SK-N-SH (cell line): ENCODE results near the gene PUDP. TPM values are rescaled to one million over a fixed set of nuclear protein-coding genes. Genes with fewer than 3 reads are reported as not detected.

Experiments
- CTCF ChIA-PET: fragments of 300-600, 350-600 bp; formaldehyde crosslinking; extraction: SDS; loops from one replicate; lab custom pipeline; 2021; lab: Yijun Ruan, JAX
- POLR2A ChIA-PET: fragments of 350-600 bp; sonication (Branson Sonifier 250); formaldehyde crosslinking; extraction: SDS; loops from one replicate; lab custom pipeline; 2020; ENCODE audit warnings: antibody characterized with exemption, inconsistent platforms; lab: Yijun Ruan, JAX
- DNase-seq: peaks from one replicate; pipeline ENCODE4 v3.0.0; 2012
- H2AFZ ChIP-seq: fragments of 200-600 bp; sonication (generic); 2 replicates; pipeline ENCODE4 v1.8.1; 2016; ENCODE audit warnings: antibody characterized with exemption, mild to moderate bottlenecking, low read depth
- H3F3A ChIP-seq: fragments of 200-600 bp; sonication (generic); replicated peaks from 2 replicates; pipeline ENCODE3; 2016; ENCODE audit warnings: antibody characterized with exemption, mild to moderate bottlenecking; ENCODE audit not compliant: insufficient read depth
- H3K27ac ChIP-seq, 2 experiments: fragments of 200-500 bp in 1 of 2; fragments of 200-600 bp in 1 of 2; sonication (Bioruptor generic) in 1 of 2; sonication (generic), shearing (Covaris generic) in 1 of 2; 2 replicates each; pipeline versions ENCODE4 v1.5.1 to v1.6.1; 2014 to 2016; ENCODE audit warnings: low read depth in 2 of 2, inconsistent platforms in 1 of 2, low read length in 1 of 2, mild to moderate bottlenecking in 1 of 2, mixed read lengths in 1 of 2
- H3K27me3 ChIP-seq: fragments of 200-600 bp; sonication (generic), shearing (Covaris generic); 2 replicates; pipeline ENCODE4 v1.6.1; 2016; ENCODE audit warnings: mixed run types; ENCODE audit not compliant: insufficient read depth
- H3K36me3 ChIP-seq, 2 experiments: fragments of 200-500 bp in 1 of 2; fragments of 200-600 bp in 1 of 2; sonication (Bioruptor generic) in 1 of 2; sonication (generic) in 1 of 2; replicated peaks in 1 of 2; 2 replicates each; pipeline versions ENCODE3 to v1.5.1; 2014 to 2016; ENCODE audit warnings: low read length in 1 of 2, mild to moderate bottlenecking in 1 of 2; ENCODE audit not compliant: insufficient read depth in 2 of 2, control insufficient read depth in 1 of 2
- H3K4me1 ChIP-seq, 2 experiments: fragments of 200-500 bp in 1 of 2; fragments of 200-600 bp in 1 of 2; sonication (Bioruptor generic) in 1 of 2; sonication (generic), shearing (Covaris generic) in 1 of 2; 2 replicates each; pipeline versions ENCODE4 v1.5.1 to v1.6.1; 2014 to 2016; ENCODE audit warnings: low read depth in 1 of 2, low read length in 1 of 2, mixed run types in 1 of 2; ENCODE audit not compliant: insufficient read depth in 2 of 2, control insufficient read depth in 1 of 2
- H3K4me2 ChIP-seq: fragments of 200-600 bp; sonication (generic), shearing (Covaris generic); 2 replicates; pipeline ENCODE4 v1.6.1; 2017; ENCODE audit warnings: mixed run types
- H3K4me3 ChIP-seq, 2 experiments: fragments of 200-500 bp in 1 of 2; fragments of 200-600 bp in 1 of 2; sonication (Bioruptor generic) in 1 of 2; sonication (generic), shearing (Covaris generic) in 1 of 2; 2 replicates each; pipeline versions ENCODE4 v1.5.1 to v1.8.1; 2014 to 2016; ENCODE audit warnings: low read depth in 2 of 2, inconsistent platforms in 1 of 2, low read length in 1 of 2, mild to moderate bottlenecking in 1 of 2, mixed read lengths in 1 of 2, moderate library complexity in 1 of 2
- H3K79me2 ChIP-seq: fragments of 200-600 bp; sonication (generic); 2 replicates; pipeline ENCODE4 v1.8.1; 2017; ENCODE audit warnings: mild to moderate bottlenecking; ENCODE audit not compliant: insufficient read depth
- H3K9ac ChIP-seq: fragments of 200-600 bp; sonication (generic); 2 replicates; pipeline ENCODE4 v1.6.1; 2017; ENCODE audit warnings: mixed run types
- H3K9me2 ChIP-seq: fragments of 200-600 bp; sonication (generic); 2 replicates; pipeline ENCODE4 v1.6.1; 2017; ENCODE audit warnings: mixed run types
- H3K9me3 ChIP-seq: fragments of 200-600 bp; sonication (generic); 2 replicates; pipeline ENCODE4 v1.6.1; 2017; ENCODE audit warnings: mixed run types, mild to moderate bottlenecking, moderate library complexity
- H4K20me1 ChIP-seq: fragments of 200-600 bp; sonication (generic); 2 replicates; pipeline ENCODE4 v1.6.1; 2017; ENCODE audit warnings: mild to moderate bottlenecking, mixed run types; ENCODE audit not compliant: insufficient read depth
- CTCF ChIP-seq: fragments of 200-600 bp; sonication (generic); IDR thresholded peaks from 2 replicates; pipeline ENCODE4 v1.6.1; 2017; ENCODE audit warnings: antibody characterized with exemption, mild to moderate bottlenecking, moderate library complexity
- ELF1 ChIP-seq: IDR thresholded peaks from 2 replicates; pipeline ENCODE4 v1.4.0; 2012
- EP300 ChIP-seq, 2 experiments: IDR thresholded peaks; 2 replicates each; pipeline versions ENCODE4 v1.4.0 to v1.6.1; 2012; ENCODE audit warnings: borderline replicate concordance in 1 of 2, low read depth in 1 of 2, low read length in 1 of 2
- IRF3 ChIP-seq: fragments of 150-350 bp; IDR thresholded peaks from 2 replicates; pipeline ENCODE4 v1.6.1; 2016; ENCODE audit warnings: mild to moderate bottlenecking, low read depth, low read length
- MEF2A ChIP-seq: IDR thresholded peaks from 2 replicates; pipeline ENCODE4 v1.4.0; 2012; ENCODE audit warnings: low read depth, borderline replicate concordance
- MXI1 ChIP-seq: IDR thresholded peaks from 2 replicates; pipeline ENCODE4 v1.6.1; 2012; ENCODE audit warnings: mild to moderate bottlenecking, low read depth, low read length, improper control_type of control experiment
- NFIC ChIP-seq: IDR thresholded peaks from 2 replicates; pipeline ENCODE4 v1.4.0; 2012; ENCODE audit warnings: borderline replicate concordance
- POLR2AphosphoS5 ChIP-seq: IDR thresholded peaks from 2 replicates; pipeline ENCODE4 v1.6.1; 2012; ENCODE audit warnings: low read depth, low read length
- RXRA ChIP-seq: IDR thresholded peaks from 2 replicates; pipeline ENCODE4 v1.4.0; 2012; ENCODE audit warnings: low read depth, mild to moderate bottlenecking, borderline replicate concordance
- TAF1 ChIP-seq: IDR thresholded peaks from 2 replicates; pipeline ENCODE4 v1.6.1; 2012; ENCODE audit warnings: low read depth, mild to moderate bottlenecking, low read length, moderate library complexity, borderline replicate concordance
- TEAD4 ChIP-seq: IDR thresholded peaks from 2 replicates; pipeline ENCODE4 v1.4.0; 2012; ENCODE audit warnings: mild to moderate bottlenecking, borderline replicate concordance; ENCODE audit not compliant: insufficient read depth
- USF1 ChIP-seq: IDR thresholded peaks from 2 replicates; pipeline ENCODE4 v1.4.0; 2012; ENCODE audit warnings: low read depth, borderline replicate concordance
- WGBS: methylation state at CpG from one replicate; pipeline ENCODE4 v1.1.6; 2017; ENCODE audit warnings: low lambda C conversion rate; 5-methylcytosine and 5-hydroxymethylcytosine counted together
- polyA plus RNA-seq, 3 experiments: library from polyadenylated mRNA; depleted of rRNA; stranded (reverse); fragments of >200 nt; gene quantifications; 2 replicates each; pipeline ENCODE4 v1.2.3, GENCODE V29; 2012
- TF ChIP-seq, protein P1 (sequence below): IDR thresholded peaks from 2 replicates; pipeline ENCODE4 v1.4.0; 2012; ENCODE audit warnings: low read depth
- TF ChIP-seq, protein P2 (sequence below): IDR thresholded peaks from 2 replicates; pipeline ENCODE4; 2012
- TF ChIP-seq, protein P3 (sequence below): IDR thresholded peaks from 2 replicates; pipeline ENCODE4 v1.4.0; 2012; ENCODE audit warnings: low read depth, borderline replicate concordance

PUDP gene
- polyA plus RNA-seq, 1 of the 3 experiments (the other 2 are of a cell fraction) = 23.0 TPM

GRCh38 chrX:7086384-7086783, 61.6 kb downstream of the PUDP start:
- peaks cover 10% of the 10 kb centered on the region; the same call in 1 of the 2 replicates for H3K79me2 ChIP-seq
- peaks cover 0 to 6% of the 10 kb centered on the region in 2 experiments; a peak in 3 of 4 replicates for H3K4me1 ChIP-seq
- no peak overlapping the region for H3K4me3 ChIP-seq
- H3K9me2 ChIP-seq = no peaks in the 10 kb centered on the region
- WGBS = 90% methylated on average over 3 of the region's 3 CpGs
- no peaks in the 10 kb centered on the region for H3K9me3 ChIP-seq
- H4K20me1 ChIP-seq = peaks cover 44% of the 10 kb centered on the region
- H3F3A ChIP-seq = peaks cover 6% of the 10 kb centered on the region
- no peaks in the 10 kb centered on the region for H3K27me3 ChIP-seq
- CTCF ChIA-PET = interaction anchor here (1.4 kb wide), 1 partner anchor 13 kb away, joined by 3 read pairs; no protein-coding TSS in a partner anchor
- POLR2A ChIA-PET = no interaction called here
- H3K27ac ChIP-seq = no peak overlapping the region
- no peak for DNase-seq
- H3K36me3 ChIP-seq = no peaks in the 10 kb centered on the region
- H3K4me2 ChIP-seq = no peak overlapping the region
- TF ChIP-seq IRF3 (no peak), NFIC (no peak), TAF1 (no peak), EP300 (IDR thresholded peaks at IDR 0.05; ENCODE audit: borderline replicate concordance in 1 of 2, low read depth in 1 of 2, low read length in 1 of 2) (no peak), RXRA (no peak), TEAD4 (no peak), MEF2A (no peak), ELF1 (no peak), POLR2AphosphoS5 (no peak), CTCF (no peak), USF1 (no peak), MXI1 (no peak)
- TF ChIP-seq, protein P1, sequence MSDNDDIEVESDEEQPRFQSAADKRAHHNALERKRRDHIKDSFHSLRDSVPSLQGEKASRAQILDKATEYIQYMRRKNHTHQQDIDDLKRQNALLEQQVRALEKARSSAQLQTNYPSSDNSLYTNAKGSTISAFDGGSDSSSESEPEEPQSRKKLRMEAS = no peak
- TF ChIP-seq, protein P2, sequence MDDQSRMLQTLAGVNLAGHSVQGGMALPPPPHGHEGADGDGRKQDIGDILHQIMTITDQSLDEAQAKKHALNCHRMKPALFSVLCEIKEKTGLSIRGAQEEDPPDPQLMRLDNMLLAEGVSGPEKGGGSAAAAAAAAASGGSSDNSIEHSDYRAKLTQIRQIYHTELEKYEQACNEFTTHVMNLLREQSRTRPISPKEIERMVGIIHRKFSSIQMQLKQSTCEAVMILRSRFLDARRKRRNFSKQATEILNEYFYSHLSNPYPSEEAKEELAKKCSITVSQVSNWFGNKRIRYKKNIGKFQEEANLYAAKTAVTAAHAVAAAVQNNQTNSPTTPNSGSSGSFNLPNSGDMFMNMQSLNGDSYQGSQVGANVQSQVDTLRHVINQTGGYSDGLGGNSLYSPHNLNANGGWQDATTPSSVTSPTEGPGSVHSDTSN = no peak
- TF ChIP-seq, protein P3, sequence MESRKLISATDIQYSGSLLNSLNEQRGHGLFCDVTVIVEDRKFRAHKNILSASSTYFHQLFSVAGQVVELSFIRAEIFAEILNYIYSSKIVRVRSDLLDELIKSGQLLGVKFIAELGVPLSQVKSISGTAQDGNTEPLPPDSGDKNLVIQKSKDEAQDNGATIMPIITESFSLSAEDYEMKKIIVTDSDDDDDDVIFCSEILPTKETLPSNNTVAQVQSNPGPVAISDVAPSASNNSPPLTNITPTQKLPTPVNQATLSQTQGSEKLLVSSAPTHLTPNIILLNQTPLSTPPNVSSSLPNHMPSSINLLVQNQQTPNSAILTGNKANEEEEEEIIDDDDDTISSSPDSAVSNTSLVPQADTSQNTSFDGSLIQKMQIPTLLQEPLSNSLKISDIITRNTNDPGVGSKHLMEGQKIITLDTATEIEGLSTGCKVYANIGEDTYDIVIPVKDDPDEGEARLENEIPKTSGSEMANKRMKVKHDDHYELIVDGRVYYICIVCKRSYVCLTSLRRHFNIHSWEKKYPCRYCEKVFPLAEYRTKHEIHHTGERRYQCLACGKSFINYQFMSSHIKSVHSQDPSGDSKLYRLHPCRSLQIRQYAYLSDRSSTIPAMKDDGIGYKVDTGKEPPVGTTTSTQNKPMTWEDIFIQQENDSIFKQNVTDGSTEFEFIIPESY = no peak
- TF ChIP-seq, all 33 proteins: peak for 0
- Histone ChIP-seq H3K9ac (no peak overlapping the region), H2AFZ (no peak overlapping the region)
